HG03060 (cell line): ENCODE data around the gene FAM120C.

Experiments used
- ATAC-seq: cut with Tn5 transposase; IDR thresholded peaks from one replicate; pipeline ENCODE4 v1.9.1; 2021; ENCODE audit warnings: low read depth, moderate number of reproducible peaks; ENCODE audit not compliant: unreplicated experiment

FAM120C gene

GRCh38 chrX:54171527-54172250 is 11.4 kb downstream of the FAM120C start:
- ATAC-seq, result no peak

GRCh38 chrX:54171091-54171490 is 12.0 kb downstream of the FAM120C start:
- ATAC-seq, result no peak

- ATAC-seq, result no peak
Measured at GRCh38 chrX:54166915-54167314, 16.1 kb downstream of the FAM120C start.

- ATAC-seq, result no peak
Measured at GRCh38 chrX:54157561-54157960, 25.5 kb downstream of the FAM120C start.

GRCh38 chrX:54134269-54134668 is 48.8 kb downstream of the FAM120C start:
- no peak for ATAC-seq

- no peak for ATAC-seq
Measured at GRCh38 chrX:54116391-54116790, 66.7 kb downstream of the FAM120C start.

- ATAC-seq, result no peak
Measured at GRCh38 chrX:54093571-54093970, 89.5 kb downstream of the FAM120C start.

- no peak for ATAC-seq
Measured at GRCh38 chrX:54093159-54093558, 89.9 kb downstream of the FAM120C start.

GRCh38 chrX:54090880-54091279 is 92.2 kb downstream of the FAM120C start:
- ATAC-seq, result no peak

- ATAC-seq, result no peak
Measured at GRCh38 chrX:54089191-54089590, 93.9 kb downstream of the FAM120C start.

- ATAC-seq, result no peak
Measured at GRCh38 chrX:54087661-54088060, 95.4 kb downstream of the FAM120C start.

GRCh38 chrX:54085666-54086065 is 97.4 kb downstream of the FAM120C start:
- no peak for ATAC-seq

- no peak for ATAC-seq
Measured at GRCh38 chrX:54076903-54077302, 106.2 kb downstream of the FAM120C start.

GRCh38 chrX:54074826-54075225 is 108.2 kb downstream of the FAM120C start:
- ATAC-seq, result no peak

GRCh38 chrX:54067766-54068165 is 115.3 kb downstream of the FAM120C start:
- ATAC-seq, result no peak

GRCh38 chrX:54066841-54067240 is 116.2 kb downstream of the FAM120C start:
- ATAC-seq, result no peak

- ATAC-seq, result no peak
Measured at GRCh38 chrX:54064564-54064963, 118.5 kb downstream of the FAM120C start.

- no peak for ATAC-seq
Measured at GRCh38 chrX:54063361-54063760, 119.7 kb downstream of the FAM120C start.

- no peak for ATAC-seq
Measured at GRCh38 chrX:54049801-54050200, 133.3 kb downstream of the FAM120C start.

- ATAC-seq, result no peak
Measured at GRCh38 chrX:54048412-54048811, 134.6 kb downstream of the FAM120C start.

- ATAC-seq, result no peak
Measured at GRCh38 chrX:54045563-54046228, 137.4 kb downstream of the FAM120C start.

GRCh38 chrX:54044877-54045338 is 138.1 kb downstream of the FAM120C start:
- ATAC-seq, result no peak
